ENCODE results near the gene HMCN2.

HMCN2 gene

DNA sequence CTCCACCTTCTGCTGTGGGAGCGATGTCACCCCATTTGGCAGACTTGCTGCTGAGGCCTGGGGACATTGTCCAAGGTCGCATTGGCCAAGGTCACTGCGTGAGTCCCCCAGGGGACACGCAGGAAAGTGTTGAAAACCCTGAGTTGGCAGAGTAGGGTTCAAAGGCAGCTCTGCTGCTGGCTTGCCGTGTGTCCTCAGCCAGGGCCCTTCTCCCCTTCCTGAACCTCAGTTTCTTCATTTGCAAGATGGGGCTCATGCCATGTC, 193.2 kb downstream of the HMCN2 start:
- no peak for DNase-seq

DNA sequence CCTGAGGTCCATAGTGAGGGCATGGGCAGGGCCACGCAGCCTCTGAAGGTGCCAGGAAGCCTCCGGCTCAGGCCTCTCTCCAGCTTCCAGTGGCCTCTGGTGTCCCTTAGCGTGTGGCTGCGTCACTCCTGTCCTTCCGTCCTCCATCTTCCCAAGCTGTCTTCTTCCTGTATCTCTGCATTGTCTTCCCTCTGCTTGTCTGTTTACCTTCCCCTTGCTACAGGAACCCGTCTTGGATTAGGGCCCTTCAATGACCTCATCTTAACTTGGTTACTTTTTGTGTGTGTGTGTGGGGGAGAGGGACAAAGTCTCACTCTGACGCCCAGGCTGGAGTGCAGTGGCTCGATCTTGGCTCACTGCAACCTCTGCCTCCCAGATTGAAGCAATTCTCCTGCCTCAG, 193.6 kb downstream of the HMCN2 start:
- no peak for DNase-seq

DNA sequence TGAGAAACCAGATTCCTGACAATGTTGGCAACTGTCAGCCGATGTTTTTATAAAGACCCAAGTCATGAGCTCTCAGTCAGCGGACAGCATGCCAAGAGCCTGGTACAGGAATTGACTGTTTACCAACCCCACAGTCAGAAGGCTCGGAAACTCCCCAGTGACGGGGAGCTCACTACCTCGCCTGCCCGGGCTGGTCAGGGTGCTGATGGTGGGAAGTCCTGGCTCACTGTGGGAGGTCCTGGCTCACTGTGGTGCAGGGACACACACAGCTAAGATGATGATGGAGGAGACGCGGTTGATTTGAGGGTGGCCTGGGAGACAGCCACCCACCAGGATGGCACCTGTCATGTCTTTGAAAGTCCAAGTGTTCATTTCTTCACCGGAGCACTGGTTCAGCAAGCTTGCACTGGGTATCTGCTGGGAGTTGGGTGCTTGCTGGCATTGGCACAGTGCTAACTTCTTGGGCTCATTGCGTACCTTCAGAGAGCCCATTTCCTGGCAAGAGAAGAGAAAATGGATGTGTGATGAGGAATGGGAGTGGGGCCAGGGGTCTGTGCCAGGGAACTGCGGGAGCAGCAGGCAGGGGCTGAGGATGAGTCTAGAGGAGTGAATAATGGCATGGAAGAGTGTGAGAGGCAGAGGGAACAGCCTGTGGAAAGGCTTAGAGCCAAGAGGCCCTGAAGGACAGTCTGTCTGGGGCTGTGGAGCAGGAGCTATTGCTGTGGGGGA, 194.5 kb downstream of the HMCN2 start:
- no peak for DNase-seq

DNA sequence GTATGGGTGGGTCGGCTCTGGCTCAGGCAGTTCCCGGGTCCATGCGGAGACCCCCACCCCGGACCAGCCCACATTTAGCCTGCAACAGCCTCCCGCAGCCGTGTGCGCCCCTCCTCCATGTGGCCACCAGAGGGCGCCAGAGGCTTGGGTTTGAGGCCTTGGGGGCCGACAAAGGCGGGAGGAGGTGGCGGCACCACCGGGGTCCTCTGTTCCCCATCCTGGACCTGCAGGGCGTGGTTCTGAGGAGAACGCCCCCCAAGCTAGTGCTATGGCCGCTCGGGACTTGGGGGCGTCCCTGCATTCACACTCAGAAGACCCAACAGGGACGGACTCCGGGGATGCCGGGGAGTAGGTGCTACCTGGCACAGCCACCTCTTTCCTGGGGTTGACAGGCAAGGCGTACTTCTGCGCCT, 195.7 kb downstream of the HMCN2 start:
- peak; percentile 72 for DNase-seq

DNA sequence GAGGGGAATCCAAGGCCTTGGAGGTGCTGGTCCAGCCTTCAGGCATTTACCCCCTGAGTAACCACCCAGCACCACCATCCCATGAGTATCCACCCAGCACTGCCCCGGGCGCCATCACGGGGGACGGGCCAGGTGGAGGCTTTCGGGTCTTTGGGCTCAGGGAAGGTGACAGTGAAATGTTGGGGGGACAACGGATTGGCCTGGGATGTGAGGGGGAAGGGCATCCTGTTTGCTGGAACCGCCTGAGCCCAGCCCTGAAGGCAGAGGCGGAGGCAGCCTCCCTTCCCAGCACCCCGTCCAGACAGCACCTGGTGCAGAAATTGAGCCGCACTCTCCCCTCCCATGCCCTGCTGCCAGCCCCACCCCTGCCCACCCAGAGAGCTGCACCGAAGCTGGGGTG, 196.2 kb downstream of the HMCN2 start:
- no peak for DNase-seq

DNA sequence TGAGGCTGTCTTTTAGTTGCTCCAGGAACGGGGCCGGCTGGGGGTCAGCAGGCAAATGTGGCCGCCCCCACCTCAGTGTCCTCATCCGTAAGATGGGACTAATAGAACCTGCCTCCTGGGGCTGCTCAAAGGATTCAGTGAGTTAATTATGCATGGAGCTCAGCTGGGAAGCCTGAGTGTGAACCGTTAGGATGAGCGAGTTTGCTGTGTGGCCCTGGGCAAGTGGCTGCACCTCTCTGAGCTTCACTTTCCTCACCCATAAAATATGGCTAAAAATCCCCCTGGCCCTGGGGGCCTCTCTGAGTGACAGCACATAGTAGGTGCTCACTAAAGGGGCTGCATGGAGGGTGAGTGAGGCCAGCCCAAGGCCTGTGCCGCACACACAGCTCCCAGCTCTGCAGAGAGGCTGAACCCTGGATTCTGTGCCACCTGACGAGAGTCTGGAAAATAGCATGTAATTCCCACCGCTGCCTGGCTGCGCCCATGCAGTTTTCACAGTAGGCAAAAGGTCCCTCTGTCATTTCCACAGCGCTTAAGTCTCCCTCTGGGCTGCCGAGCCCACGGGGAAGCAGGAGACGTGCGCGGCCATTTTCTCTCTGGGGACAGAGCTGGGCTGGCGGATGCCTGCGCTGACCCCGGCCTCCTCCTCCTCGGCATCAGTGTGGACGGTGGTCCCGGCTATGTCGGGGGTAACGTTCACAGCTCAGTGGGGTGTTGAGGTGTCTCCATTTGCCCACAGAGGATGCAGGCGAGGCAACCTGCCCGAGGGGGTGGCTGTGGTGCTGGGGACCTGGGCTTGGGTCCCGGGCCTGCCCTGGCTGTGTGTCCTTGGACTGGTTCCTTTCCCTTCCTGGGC, 197.4 kb downstream of the HMCN2 start:
- no peak for DNase-seq

DNA sequence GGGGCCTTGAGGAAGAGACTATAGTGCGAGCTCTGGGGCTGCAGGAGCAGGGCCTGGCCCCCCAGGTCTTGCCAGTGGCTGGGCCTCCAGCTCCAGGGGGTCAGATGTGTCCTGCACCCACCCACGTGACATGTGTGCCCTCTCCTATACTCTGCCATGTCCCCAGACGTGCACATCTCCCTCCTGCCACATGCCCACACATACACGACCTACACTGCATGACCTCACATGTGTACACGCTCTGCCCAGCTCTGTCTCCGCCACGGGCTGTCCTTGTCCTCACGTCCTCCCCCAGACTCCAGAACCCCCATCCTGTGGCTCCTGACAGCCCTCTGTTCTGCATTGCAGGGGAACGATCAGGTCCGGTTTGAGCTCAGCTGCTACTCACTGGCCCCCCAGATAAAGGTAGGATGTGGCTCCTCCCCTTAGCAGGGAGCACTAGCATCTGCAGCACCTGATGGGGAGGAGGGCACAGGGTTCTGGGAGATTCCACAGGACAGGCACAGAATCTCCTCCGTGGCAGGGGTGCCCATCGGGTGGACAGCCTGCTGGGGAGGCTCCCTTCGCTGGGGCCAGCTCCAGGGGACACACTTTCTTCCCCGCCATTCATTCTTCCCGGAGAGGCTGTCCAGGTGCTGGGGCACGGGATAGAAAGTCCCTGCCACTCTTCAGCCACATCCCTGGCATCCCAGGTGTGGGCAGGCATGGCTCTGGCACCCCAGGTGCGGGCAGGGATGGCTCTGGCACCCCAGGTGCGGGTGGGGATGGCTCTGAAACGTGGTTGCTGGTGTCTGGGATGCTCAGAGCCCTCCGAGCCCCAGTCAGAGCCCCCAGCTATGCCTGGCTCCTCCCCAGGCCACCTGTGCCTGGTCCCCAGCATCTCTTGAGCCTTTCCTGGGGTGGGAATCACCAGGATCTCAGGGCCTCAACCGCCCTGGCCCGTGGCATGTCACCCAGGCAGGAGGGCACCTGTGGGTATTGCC, 198.5 kb downstream of the HMCN2 start:
- no peak for DNase-seq

DNA sequence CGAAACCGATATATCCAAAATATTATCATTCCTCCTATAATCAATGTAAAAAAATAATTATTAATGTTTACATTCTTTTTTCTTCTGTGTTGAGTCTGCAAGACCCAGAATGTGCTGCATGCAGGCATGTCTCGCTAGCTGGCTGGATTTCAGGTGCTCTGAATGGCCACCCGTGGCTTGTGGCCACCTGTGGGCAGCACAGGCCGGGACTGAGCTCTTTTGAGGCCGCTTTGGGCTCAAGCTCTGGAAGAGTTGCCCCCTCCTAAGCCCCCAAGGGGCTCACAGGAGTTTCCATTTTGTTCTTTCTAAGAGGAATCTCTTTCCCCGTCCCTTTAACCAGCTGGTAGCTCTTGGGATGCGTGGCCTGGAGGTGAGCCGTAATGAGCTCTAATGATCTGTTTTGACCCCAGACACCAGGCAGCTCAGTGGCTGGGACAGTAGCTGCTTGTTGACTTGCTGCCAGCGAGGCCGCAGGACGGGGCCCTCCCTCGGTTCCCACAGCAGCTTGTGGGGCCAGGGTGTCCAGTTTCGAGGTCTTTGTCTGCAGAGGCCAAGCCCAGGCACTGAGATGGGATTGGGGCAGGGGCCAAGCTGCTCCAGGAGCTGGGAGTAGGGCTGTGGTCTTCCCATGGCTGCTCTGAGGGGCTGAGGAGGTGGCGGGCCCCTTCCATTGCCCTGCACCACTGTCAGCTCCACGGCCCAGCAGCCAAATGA, 200.0 kb downstream of the HMCN2 start:
- DNase-seq = no peak

DNA sequence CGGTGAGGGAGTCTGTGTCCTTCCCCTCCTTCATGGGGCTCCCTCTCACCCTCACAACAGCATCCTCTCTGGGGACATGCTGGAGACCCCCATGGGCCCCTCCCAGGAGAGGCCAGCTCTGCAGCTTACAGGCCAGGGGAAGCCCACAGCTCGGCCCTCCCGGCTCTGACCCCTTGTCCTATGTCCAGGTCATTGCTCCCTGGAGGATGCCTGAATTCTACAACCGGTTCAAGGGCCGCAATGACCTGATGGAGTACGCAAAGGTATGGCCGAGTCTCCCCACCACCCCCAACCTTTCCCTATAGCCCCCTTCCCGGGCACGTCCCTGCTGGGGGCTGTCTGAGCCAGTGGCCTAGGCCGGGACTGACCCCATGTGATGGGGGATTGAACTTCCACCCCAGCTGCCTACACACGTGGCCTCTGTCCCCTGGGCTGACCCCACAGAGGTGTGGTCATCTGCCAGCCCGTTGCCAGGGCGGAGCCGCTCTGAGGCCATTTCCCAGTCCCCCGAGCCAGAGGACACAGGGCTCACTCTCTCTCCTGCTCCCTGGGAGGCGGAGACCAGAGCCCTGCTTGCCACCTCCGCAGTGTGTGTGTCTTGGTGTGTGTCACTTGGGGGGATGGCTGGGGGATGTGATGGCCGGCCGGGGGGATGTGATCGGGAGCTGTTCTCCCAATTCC, 201.1 kb downstream of the HMCN2 start:
- DNase-seq = no peak

DNA sequence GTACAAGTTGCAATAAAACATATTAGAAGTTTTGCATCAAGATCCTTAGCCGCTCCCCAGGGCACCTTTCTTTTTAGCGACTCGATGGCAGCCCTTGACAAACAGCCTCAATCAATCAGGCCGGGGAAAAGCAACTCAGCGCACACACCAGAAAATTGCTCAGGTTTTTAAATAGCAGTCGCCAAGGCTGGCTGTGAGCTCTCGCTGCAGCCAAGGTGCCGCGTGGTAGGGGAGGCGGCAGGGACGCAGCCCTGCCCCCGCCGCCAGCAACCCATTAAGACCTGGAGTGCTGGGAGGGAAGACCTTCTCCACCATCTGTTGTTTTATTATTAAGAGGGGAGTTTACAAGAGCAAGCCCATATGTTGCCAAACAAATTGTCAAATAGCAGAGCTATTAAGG, 201.8 kb downstream of the HMCN2 start:
- DNase-seq = no peak

DNA sequence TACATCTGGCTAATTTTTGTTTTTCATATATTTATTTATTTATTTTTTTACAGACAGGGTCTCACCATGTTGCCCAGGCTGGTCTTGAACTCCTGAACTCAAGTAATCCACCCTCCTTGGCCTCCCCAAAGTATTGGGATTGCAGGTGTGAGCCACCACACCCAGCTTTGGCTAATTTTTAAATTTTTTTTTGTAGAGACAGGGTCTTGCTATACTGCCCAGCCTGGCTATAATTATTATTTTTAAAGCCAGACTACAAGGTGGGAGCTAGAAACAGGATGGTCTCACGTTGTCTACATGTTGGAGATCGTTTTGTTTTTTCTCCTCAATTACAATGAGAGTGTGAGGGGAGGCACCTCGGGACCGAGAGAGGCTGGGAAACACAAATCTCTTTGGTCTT, 203.0 kb downstream of the HMCN2 start:
- DNase-seq = no peak

DNA sequence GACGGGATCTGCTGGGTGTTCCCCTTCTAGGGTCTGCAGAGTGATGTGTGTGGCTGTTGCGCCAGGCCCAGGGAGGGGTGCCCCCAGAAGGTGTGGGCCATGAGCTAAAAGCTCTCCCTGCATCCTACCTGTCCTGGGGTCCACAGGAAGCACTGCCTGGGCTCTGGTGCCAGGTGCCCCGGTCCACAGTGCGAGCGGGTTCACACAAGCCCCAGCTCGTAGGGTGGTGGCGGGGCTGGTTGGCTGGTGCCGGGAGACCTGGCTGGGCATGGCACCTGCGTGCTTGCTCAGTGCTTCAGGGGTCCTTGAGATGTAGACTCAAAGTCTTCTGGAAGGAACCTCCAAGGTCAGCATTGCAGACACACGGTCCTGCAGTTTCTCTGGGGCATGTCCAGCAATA, 204.7 kb downstream of the HMCN2 start:
- no peak for DNase-seq

DNA sequence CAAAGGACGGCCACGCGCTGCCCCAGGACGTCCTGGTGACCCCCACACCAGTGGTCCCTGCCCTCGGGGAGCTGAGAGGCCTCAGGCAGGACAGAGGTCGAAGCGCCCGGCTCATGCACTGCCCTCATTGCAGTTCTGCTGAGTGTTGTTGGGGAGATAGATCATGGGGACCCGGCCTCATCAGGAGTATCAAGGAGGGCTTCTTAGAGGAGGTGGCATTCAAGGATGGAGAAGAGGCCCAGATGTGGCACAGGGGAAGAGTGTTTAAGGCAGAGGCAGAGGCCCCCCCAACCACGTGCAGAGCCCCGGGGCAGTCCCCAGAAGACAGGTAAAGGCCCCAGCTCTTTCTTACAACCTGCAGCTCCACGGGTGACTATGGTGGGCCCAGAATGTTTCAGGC, 205.4 kb downstream of the HMCN2 start:
- no peak for DNase-seq

DNA sequence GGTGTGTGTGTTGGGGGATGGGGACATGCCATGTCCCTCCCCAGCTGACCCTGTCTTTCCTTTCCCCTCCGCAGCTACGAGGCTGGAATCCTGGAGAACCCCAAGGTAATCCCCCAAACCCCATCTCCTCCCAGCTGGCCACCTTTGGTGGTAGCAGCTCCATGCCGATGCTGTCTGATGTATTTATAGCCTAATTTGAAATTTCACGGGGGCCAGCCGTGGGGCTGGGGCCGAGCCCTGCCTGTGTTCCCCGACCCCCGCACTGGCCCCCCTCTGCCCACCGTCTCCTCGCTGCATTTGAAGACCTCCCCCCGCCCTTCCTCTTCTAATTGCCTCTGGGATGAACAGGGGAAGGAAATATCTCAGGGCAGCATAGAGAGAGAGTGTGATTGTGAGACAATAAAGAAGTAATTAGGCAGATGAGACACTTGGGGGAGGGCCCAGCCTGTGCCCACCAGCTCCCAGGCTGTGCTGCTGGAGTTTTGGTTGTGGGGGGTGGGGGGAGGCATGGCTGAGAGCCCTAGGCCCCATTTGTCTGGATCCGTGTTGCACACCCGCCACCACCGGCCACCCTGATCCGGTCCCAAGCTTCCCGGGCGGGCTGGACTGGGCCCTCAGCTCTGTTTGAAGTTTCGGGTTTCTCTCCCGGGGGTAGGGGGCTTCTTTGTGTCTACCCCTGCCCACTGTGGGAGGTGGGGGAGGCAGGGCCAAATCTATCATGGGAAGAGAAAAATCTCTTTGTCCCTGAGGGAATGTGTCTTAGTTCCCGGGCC, 206.0 kb downstream of the HMCN2 start:
- no peak for DNase-seq

DNA sequence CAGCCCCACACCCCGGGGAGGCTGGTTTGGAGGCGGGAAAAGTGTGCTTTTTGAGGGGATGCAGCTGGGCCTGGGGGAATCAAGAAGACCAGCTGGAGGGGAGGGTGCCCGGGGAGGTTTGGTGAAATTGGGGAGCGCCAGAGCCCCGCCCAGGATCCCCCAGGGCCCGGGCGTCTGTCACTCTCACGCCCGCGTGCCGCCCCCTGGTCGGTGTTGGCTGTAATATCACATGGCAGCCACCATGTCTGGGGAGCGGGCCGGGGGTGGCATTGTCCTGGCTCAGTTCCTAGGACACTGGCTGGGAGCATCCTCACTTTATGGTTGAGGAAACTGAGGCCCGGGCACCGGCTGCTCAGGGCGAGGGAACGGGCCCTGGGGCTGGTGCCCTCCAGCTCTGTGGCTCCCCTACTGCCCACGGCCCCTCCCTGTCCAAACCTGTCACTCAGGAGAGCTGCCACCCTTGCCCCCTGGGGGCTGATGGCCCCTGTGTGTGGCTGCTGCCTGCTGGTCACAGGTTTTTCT, 206.7 kb downstream of the HMCN2 start:
- DNase-seq = no peak

DNA sequence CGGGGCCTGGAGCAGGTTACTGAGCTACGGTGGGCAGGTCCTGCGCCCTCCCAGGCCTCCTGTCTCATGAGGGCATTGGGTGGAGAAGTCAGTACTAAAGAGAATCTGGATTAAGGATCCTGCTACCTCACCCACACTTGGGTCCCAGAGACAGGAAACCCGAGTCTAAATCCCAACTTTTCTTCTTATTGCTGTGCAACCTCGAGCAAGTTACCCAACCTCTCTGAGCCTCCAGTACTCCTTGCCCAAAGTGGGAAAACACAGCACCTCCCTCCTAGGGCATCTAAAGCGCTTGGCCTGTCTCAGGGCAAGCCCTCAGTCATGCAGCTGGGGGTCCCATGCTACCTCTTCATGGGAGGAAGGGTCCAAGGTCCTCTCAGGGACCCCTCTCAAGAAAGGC, 207.4 kb downstream of the HMCN2 start:
- DNase-seq = no peak

DNA sequence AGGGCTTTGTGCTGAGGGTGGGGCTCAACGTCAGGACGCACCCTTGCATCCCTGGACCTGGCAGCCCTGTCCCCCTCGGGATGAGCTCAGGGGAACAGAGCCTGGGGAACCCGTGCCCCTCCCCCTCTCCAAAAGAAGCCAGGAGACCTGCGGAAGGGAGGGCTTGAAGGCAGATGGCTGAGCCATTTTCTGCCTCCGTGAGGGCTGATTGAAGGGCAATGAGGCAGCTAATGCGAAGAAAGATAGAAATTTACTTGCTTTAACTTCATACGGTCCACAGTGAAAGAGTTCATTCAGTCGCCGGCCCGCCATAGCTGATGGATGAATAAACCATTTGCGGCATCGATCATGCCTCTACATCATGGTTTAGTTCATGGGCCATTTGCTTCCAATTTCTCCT, 208.0 kb downstream of the HMCN2 start:
- DNase-seq = no peak

DNA sequence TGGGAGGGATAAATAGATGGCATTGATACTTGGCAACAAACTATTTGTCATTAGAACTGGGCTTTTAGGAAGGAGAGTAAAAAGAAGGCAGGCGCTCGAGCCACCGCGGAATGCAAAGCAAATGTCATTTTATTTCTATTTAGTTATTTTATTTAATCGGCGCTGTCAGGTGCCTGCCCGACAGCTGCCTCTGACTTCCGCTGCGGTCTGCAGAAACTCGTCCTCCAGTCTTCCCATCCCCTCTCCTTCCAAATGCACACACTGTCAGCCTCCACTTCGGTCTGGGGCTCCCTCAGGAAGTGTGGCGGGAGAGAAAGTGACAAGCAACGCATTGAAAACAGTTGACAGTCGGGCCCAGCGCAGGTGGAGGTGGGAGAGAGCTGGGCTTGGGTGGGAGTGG, 208.5 kb downstream of the HMCN2 start:
- DNase-seq = no peak

DNA sequence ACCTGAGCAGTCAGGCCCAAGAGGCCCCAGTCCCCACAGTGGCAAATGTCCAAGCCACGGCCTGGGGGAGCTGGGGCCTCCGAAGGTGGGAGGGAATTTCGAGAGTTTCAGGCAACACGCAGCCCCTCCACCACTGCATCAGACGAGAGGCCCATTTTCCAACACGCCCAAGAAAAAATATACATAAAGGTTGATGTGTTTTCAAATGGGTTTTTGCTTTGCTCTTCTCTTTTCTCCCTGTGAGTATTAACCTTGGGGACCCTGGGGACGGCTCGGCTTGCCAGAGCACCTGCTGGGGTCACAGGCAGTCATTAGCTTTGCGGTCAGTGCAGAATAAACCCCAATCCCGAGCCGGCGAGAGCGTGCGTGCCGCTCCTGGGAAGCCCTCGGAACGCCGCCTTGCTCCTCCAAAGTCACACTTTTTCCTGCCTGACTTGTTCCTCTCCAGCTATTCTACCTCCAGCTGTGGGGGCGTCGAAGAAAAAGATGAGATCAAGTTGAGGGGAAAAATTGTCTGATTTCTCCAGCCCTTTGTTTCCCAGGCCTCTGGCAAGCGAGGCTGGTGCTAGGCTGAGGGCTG, 210.7 kb downstream of the HMCN2 start:
- DNase-seq = no peak

DNA sequence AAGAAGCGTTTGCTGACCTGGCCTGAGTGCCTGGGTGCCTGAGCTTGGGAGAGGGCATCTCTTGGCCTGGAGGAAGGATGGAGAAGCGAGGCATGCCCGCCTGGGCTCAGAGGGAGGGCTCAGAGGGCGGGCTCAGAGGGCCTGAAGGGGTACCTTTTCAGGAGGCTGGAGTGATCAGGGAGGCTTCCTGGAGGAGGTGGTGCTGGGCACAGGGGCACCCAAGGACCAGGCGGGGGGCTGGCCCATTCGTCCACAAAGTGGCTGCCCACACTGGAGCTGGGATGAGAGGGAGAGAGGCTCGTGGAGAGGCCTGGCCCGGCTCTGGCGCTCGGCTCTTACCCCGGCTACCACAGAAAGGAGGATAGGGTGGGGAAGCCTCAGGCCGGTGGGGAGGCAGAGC, 212.0 kb downstream of the HMCN2 start:
- DNase-seq = no peak

DNA sequence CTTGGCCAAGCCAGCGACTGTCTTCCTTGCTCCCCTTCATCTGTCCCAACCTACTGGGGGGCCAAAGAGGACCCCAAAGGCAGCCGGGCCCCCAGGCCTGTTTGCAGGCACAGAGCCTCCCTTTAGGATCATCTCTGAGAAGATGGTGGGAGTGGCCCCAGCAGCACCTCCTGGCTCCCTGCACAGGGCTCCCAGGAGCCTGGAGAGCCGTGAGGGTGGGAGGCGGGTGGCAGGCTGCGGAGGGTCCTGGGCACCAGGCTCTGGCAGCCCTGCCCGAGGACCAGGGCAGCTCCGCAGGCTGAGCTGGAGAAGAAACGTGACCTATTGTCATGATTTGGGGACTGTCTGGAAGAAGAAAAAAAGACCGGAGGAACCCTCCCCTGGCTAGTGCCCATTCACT, 212.6 kb downstream of the HMCN2 start:
- no peak for DNase-seq
